ENCODE data around the gene CACNB1. TPM values are rescaled to one million over a fixed set of nuclear protein-coding genes. Genes with fewer than 3 reads are reported as not detected.

CACNB1 gene
- total RNA-seq, 1 donor from 2014 or later = 27.5 TPM

GRCh38 chr17:39223907-39224777 lies 26.7 kb upstream of the CACNB1 start:
- no peak overlapping the region for H3K4me3 ChIP-seq

DNA sequence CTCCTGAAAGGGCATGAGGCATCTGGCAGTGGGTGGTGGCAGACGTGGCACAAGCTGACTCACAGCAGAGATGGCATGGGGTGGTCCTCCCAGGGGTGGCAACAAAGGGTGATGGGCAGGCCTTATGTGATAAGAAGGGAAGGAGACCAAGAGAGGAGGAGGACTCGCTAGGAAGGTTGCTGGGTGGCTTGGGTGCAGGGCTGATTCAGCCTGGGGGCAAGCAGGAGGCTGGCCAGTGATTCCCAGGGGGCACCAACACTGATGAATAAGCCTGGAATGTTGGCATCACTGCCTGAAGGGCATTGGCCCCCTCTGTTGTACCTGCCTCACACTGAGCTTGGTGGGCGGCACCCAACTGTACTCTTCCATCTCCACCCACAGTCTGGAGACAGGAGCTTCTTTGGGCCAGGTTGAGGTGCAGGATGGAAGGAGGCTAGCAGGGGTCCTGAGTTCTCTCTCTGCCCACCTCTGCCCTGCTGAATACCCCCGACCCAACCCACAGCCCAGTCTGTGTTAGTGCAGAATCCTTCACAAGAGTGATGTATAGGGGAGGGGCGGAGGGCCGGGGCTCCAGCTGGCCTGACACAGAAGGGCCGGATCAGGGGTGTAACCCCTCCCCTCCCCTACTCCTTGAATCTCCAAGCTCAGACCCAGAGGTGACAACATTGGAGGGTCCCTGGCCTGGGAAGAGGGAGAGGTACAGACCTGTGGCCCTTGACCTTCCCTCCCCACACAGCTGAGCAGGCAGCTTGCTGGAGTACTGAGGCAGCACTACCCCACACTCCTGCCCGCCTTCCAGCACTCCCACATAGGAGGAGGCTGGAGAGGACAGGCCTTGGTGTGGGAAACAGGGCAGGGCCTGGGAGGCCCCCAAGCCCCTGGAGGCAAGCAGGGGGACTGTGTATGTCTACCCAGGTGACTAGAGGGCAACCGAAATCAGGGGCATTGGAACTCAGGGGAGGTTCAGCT lies 25.7 kb upstream of the CACNB1 start:
- TF ChIP-seq, protein P1, sequence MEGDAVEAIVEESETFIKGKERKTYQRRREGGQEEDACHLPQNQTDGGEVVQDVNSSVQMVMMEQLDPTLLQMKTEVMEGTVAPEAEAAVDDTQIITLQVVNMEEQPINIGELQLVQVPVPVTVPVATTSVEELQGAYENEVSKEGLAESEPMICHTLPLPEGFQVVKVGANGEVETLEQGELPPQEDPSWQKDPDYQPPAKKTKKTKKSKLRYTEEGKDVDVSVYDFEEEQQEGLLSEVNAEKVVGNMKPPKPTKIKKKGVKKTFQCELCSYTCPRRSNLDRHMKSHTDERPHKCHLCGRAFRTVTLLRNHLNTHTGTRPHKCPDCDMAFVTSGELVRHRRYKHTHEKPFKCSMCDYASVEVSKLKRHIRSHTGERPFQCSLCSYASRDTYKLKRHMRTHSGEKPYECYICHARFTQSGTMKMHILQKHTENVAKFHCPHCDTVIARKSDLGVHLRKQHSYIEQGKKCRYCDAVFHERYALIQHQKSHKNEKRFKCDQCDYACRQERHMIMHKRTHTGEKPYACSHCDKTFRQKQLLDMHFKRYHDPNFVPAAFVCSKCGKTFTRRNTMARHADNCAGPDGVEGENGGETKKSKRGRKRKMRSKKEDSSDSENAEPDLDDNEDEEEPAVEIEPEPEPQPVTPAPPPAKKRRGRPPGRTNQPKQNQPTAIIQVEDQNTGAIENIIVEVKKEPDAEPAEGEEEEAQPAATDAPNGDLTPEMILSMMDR (IDR thresholded peaks at IDR 0.05) = no peak
- Histone ChIP-seq H3K27me3 (peaks cover 51% of the 10 kb centered on the region), H3K27ac (no peak overlapping the region), H3K4me1 (peaks cover 16% of the 10 kb centered on the region), H3K9me3 (no peaks in the 10 kb centered on the region), H3K36me3 (no peaks in the 10 kb centered on the region), H3K4me3 (no peak overlapping the region)
- intact Hi-C loops (cut with DNase I) = no loop called here
- ATAC-seq (no peak), DNase-seq (no peak)

More at GRCh38 chr17:39223907-39224777, 26.7 kb upstream of the CACNB1 start:
- H3K4me1 ChIP-seq = peaks cover 16% of the 10 kb centered on the region
- ATAC-seq (no peak), DNase-seq (no peak)
- H3K27me3 ChIP-seq = peaks cover 56% of the 10 kb centered on the region
- H3K36me3 ChIP-seq = no peaks in the 10 kb centered on the region
- no peaks in the 10 kb centered on the region for H3K9me3 ChIP-seq
- no peak overlapping the region for H3K27ac ChIP-seq
- TF ChIP-seq, protein P1 (IDR thresholded peaks at IDR 0.05) = no peak
- intact Hi-C loops (cut with DNase I) = no loop called here

DNA sequence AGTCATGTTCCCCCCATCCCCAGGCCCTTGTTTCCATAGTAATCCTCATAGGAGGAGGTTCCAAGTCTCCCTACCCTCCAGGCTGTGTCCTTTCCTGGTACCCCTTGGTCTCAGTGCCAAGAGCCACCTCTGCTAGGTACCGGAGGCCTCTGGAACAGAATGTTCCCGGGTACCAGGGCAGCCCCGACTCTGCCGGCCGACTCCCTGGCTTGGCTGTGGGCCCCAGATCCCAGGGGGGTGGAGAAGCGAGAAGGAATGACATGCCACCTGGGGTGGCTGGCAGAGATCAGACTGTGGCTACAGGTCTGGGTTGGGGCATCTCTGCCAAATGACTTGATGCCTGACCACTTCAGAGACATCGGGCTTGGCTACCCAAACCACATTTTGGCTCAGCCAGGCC lies 24.7 kb upstream of the CACNB1 start:
- H3K27ac ChIP-seq = no peak overlapping the region
- no peak overlapping the region for H3K4me3 ChIP-seq
- no peaks in the 10 kb centered on the region for H3K9me3 ChIP-seq
- intact Hi-C loops (cut with DNase I) = no loop called here
- peaks cover 16% of the 10 kb centered on the region for H3K4me1 ChIP-seq
- DNase-seq (no peak), ATAC-seq (no peak)
- H3K27me3 ChIP-seq = peaks cover 42% of the 10 kb centered on the region
- no peaks in the 10 kb centered on the region for H3K36me3 ChIP-seq
- TF ChIP-seq, protein P1 (IDR thresholded peaks at IDR 0.05) = no peak

DNA sequence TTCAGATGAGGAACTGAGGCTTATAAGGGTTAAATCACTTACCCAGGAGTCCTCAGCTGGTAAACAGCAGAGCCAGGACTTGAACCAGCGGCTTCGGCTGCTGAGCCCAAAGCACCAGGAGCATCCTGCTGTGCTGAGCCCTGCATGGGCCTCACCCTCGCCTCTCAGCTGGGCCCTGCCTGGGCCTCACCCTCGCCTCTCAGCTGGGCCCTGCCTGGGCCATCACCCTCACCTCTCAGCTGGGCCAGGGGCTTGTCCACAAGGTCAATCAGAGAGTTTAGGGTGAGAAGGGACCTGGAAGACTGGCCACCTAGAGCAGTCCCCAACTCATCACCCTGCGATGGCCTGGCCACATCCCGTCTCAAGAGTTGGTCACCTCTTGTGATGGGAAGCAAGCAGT lies 24.1 kb upstream of the CACNB1 start:
- intact Hi-C loops (cut with DNase I) = no loop called here
- no peaks in the 10 kb centered on the region for H3K36me3 ChIP-seq
- peaks cover 16% of the 10 kb centered on the region for H3K4me1 ChIP-seq
- H3K4me3 ChIP-seq = no peak overlapping the region
- H3K27me3 ChIP-seq = peaks cover 41% of the 10 kb centered on the region
- DNase-seq (peak; percentile 57), ATAC-seq (no peak)
- TF ChIP-seq, protein P1 (IDR thresholded peaks at IDR 0.05) = no peak
- no peak overlapping the region for H3K27ac ChIP-seq
- H3K9me3 ChIP-seq = no peaks in the 10 kb centered on the region

GRCh38 chr17:39219647-39220154 lies 22.2 kb upstream of the CACNB1 start:
- TF ChIP-seq, protein P1 (IDR thresholded peaks at IDR 0.05) = no peak
- ATAC-seq = peak; percentile 14
- H3K27me3 ChIP-seq = peaks cover 26% of the 10 kb centered on the region
- intact Hi-C loops (cut with DNase I) = no loop called here
- H3K27ac ChIP-seq = no peak overlapping the region
- peaks cover 2% of the 10 kb centered on the region for H3K4me1 ChIP-seq
- no peaks in the 10 kb centered on the region for H3K36me3 ChIP-seq
- no peaks in the 10 kb centered on the region for H3K9me3 ChIP-seq
- no peak for DNase-seq
- no peak overlapping the region for H3K4me3 ChIP-seq
